MM.1S (cell line): Measurements from ENCODE around the gene CAPN5.

Experiments used
- CTCF ChIP-seq: fragments of 300-600 bp; sonication (generic); IDR thresholded peaks from 2 replicates; pipeline ENCODE4 v1.5.1; 2016; ENCODE audit warnings: antibody characterized with exemption, low read length, mixed read lengths
- EZH2 ChIP-seq: fragments of 300-600 bp; sonication (generic); optimal IDR thresholded peaks from 2 replicates; pipeline ENCODE3; 2017; ENCODE audit warnings: low read depth, mild to moderate bottlenecking, antibody characterized with exemption, low read length, mixed read lengths
- EZH2phosphoT487 ChIP-seq: fragments of 300-600 bp; sonication (generic); IDR thresholded peaks from 2 replicates; pipeline ENCODE4 v1.6.1; 2018; ENCODE audit warnings: antibody characterized with exemption, low read length

- TF ChIP-seq CTCF, result no peak
- no peak for TF ChIP-seq EZH2phosphoT487
- no peak for TF ChIP-seq EZH2
Observed at GRCh38 chr11:77155556-77156130, 88.9 kb downstream of the CAPN5 start.
